Measurements from ENCODE around the gene LKAAEAR1. TPM values are rescaled to one million over a fixed set of nuclear protein-coding genes. Genes with fewer than 3 reads are reported as not detected.

The LKAAEAR1 gene
- total RNA-seq, 1 donor from 2014 or later: 2.9 TPM

- no peak for FAIRE-seq
- DNase-seq (ENCODE audit: low spot score in 2 of 2): no peak
Observed at GRCh38 chr20:64055396-64055892, 28.8 kb downstream of the LKAAEAR1 start.

- DNase-seq (ENCODE audit: low spot score in 2 of 2): no peak
- no peak for FAIRE-seq
Observed at GRCh38 chr20:64053841-64054661, 30.1 kb downstream of the LKAAEAR1 start.

GRCh38 chr20:64052987-64053840, 31.0 kb downstream of the LKAAEAR1 start:
- FAIRE-seq: no peak
- DNase-seq (ENCODE audit: low spot score in 2 of 2): no peak

- FAIRE-seq (no peak), DNase-seq (ENCODE audit: low spot score in 2 of 2) (no peak)
Observed at GRCh38 chr20:64052326-64052722, 31.9 kb downstream of the LKAAEAR1 start.

- no peak for FAIRE-seq
- DNase-seq (ENCODE audit: low spot score in 2 of 2): no peak
Observed at GRCh38 chr20:64051561-64052325, 32.5 kb downstream of the LKAAEAR1 start.

- FAIRE-seq: no peak
Observed at GRCh38 chr20:64051033-64051452, 33.2 kb downstream of the LKAAEAR1 start.

GRCh38 chr20:64050261-64051032, 33.8 kb downstream of the LKAAEAR1 start:
- DNase-seq (ENCODE audit: low spot score in 2 of 2) (no peak), FAIRE-seq (no peak)

More at GRCh38 chr20:64051033-64051452, 33.2 kb downstream of the LKAAEAR1 start:
- no peak for DNase-seq (ENCODE audit: low spot score in 2 of 2)

GRCh38 chr20:64049878-64050260, 34.3 kb downstream of the LKAAEAR1 start:
- DNase-seq (ENCODE audit: low spot score in 2 of 2): no peak
- FAIRE-seq: no peak

- no peak for DNase-seq (ENCODE audit: low spot score in 2 of 2)
- no peak for FAIRE-seq
Observed at GRCh38 chr20:64049060-64049877, 34.9 kb downstream of the LKAAEAR1 start, which contains the start of gene SOX18. SOX18 (minus strand) TSS chr20:64049639; CDS start chr20:64049516, 123 bp downstream.

- FAIRE-seq: no peak
- no peak for DNase-seq (ENCODE audit: low spot score in 2 of 2)
Observed at GRCh38 chr20:64048402-64049044, 35.7 kb downstream of the LKAAEAR1 start.

- no peak for FAIRE-seq
- no peak for DNase-seq (ENCODE audit: low spot score in 2 of 2)
Observed at GRCh38 chr20:64047968-64048401, 36.2 kb downstream of the LKAAEAR1 start.

GRCh38 chr20:64047046-64047389, 37.2 kb downstream of the LKAAEAR1 start:
- FAIRE-seq: no peak
- no peak for DNase-seq (ENCODE audit: low spot score in 2 of 2)

GRCh38 chr20:64045346-64046011, 38.7 kb downstream of the LKAAEAR1 start:
- no peak for DNase-seq (ENCODE audit: low spot score in 2 of 2)
- FAIRE-seq: no peak

- no peak for FAIRE-seq
- DNase-seq (ENCODE audit: low spot score in 2 of 2): no peak
Observed at GRCh38 chr20:64044484-64045247, 39.5 kb downstream of the LKAAEAR1 start.

- DNase-seq (ENCODE audit: low spot score in 2 of 2) (no peak), FAIRE-seq (no peak)
Observed at GRCh38 chr20:64043768-64044167, 40.4 kb downstream of the LKAAEAR1 start.

GRCh38 chr20:64042054-64042781, 42.0 kb downstream of the LKAAEAR1 start:
- FAIRE-seq (no peak), DNase-seq (ENCODE audit: low spot score in 2 of 2) (no peak)

- DNase-seq (ENCODE audit: low spot score in 2 of 2): no peak
- no peak for FAIRE-seq
Observed at GRCh38 chr20:64041781-64042053, 42.5 kb downstream of the LKAAEAR1 start.

Measured in frontal cortex (tissue), 4 donors.